Measurements from ENCODE around the gene CD34.

- TF ChIP-seq POLR2A (IDR thresholded peaks at IDR 0.05) (no peak), CTCF (IDR thresholded peaks at IDR 0.05) (no peak)
Measured at GRCh38 chr1:207935166-207935583, 24.2 kb upstream of the CD34 start.

Data from right lobe of liver (tissue), 4 donors.